Hematopoietic multipotent progenitor cell treated with erythropoietin and hydrocortisone succinate and interleukin-3 and kit ligand, for 15 days (in vitro differentiated cells): ENCODE measurements around the gene TOR1A.
A peak's percentile ranks its signal among the peaks of the same experiment; 100 is the strongest.
"Not testable (repeated sequence)": the region's sequence is repeated elsewhere in the genome, so short reads cannot be mapped to it uniquely, and the experiment has no call there.

ENCODE experiments used
- DNase-seq: peaks from one replicate; pipeline ENCODE4 v3.0.0-alpha.2; 2015; ENCODE audit warnings: low spot score

The TOR1A gene

DNA sequence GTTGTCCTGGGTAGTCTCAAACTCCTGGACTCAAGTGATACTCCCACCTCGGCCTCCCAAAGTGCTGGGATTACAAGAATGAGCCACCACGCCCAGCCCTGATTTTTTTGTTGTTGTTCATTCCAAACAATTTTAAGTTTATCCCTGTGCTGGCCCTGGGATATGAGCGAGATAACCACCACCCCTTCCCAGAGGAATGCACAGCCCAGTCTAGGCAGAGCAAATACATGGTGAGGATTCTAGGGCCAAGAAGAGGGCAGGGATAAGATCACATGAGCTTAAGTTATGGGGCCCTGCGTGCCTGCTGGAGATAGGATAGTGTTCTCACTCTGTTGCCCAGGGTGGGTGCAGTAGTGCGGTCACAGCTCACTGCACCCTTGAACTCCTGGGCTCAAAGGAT lies 42.0 kb downstream of the TOR1A start:
- no peak for DNase-seq

DNA sequence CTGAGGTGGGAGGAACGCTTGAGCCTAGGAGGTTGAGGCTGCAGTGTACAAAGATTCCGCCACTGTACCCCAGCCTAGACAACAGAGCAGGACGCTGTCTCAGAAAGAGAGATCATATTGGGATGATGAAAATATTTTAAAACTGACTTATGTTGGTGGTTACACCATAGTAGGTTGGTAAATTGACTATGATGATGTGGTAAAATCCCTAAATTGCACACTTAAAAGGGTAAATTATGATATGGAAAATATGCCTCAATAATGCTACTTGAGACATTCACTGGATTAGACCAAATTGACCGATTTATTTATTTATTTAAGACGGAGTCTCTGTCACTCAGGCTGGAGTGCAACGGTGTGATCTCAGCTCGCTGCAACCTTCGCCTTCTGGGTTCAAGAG lies 42.8 kb downstream of the TOR1A start:
- DNase-seq = no peak

DNA sequence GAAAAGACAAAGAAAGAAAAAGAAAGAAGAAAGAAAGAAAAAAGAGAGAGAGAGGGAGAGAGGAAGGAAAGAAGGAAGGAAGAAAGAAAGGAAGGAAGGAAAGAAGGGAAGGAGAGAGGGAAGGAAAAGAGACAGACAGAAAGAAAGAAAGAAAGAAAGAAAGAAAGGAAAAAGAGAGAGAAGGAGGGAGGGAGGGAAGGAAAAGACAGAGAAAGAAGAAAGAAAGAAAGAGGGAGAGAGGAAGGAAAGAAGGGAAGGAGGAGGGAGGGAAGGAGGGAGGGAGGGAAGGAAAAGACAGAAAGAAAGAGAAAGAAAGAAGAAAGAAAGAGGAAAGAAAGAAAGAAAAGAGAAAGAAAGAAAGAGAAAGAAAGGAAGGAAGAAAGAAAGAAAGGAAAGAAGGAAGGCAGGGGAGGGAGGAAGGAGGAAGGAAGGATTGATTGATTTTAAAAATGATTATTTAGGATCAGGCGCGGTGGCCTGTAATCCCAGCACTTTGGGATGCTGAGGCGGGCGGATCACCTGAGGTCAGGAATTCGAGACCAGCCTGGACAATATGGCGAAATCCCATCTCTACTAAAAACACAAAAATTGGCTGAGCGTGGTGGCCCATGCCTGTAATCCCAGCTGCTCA lies 44.3 kb downstream of the TOR1A start:
- DNase-seq = no peak

DNA sequence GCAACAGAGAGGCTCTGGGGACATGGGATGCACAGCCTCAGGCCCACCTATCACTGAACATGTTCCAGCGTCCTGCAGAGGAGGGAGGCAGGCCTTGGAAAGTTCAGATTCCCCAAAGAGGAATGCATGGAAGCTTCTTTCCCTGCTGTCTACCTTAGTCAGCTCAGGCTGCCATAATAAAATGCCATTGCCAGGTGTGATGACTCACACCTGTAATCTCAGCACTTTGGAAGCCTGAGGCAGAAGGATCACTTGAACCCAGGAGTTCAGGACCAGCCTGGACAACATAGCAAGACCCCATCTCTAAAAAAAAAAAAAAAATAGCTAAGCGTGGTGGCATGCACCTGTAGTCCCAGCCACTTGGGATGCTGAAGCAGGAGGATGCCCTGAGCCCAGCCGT lies 45.5 kb downstream of the TOR1A start:
- DNase-seq = no peak

DNA sequence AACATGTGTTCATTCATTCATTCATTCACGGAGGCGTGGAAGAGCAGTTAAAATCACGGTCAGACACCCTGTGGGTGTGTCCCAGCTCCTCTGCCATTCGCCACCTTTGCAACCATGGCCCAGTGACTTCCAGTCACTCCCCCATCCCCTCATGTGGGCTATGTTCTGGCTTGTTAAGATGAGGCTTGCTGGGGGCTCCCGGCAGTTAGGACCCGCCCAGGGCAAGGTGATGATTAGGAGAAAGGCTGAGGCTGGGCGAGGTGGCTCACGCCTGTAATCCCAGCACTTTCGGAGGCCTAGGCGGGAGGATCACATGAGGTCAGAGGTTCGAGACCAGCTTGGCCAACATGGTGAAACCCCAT lies 46.2 kb downstream of the TOR1A start:
- no peak for DNase-seq

DNA sequence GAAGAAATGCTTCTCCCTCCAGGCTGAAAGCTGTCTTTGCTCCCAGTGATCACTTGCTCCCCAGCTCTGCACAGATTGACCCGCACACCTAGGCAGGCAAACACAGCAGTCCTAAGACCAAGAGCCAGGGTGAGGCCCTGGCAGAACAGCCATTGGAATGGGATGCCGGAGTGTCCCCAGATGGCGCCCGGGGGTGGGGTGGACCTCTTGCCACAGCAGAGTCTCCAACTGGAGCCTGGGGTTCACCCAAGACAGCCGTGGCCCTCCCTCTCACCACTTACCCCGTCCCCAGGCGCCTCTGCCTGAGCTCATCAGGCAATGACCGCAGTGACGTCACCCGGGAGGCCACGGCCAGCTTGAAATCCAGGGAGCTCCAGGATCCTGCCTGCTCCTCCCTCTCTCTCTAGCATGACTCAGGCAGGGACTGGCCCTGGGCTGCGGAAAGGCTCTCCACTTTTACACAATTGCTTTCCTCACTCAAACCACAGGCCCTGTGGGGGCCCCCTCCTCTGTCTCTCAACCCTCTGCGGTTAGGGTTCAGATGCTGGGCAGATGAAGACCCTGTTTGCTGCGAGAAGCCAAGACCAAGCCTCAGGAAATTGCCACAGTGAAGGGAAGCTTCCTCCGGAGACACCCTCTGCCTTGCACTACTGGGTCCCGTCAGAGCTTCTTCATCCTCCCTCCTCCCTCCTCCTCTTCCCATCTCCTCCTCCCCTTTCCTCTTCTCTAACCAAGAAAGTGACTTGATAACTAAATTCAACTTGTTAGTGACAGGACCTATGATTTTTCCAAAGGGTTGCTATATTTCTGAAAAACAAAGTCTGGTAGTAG lies 46.8 kb downstream of the TOR1A start:
- DNase-seq = no peak

DNA sequence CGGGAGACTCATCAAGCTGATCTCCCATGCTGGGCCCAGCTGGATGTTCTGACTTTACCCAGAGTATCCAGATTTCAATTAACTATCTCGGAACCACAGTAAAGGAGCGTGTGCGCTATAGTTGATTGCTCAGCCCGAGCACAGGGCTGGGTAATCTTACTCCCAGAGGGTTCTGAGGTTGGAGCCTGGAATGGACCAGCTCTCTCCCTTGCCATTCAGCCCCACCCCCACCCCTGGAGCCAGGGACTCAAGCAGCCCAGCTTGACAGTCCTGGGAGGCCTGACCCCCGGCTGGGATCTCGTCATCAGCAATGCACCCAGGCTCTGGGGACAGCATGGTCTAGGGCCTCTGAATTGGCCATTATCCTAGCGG lies 47.4 kb downstream of the TOR1A start:
- DNase-seq = no peak

DNA sequence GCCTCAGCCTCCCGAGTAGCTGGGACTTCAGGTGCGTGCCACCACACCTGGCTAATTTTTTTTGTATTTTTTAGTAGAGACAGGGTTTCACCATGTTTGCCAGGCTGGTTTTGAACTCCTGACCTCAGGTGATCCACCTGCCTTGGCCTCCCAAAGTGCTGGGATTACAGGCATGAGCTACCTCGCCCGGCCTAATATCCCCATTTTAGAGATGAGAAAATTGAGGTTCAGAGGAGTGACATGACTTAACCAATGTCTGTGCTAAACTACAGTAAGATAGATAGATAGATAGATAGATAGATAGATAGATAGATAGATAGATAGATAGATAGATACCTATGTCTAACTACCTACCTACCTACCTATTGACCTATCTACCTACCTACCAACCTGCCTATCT lies 47.8 kb downstream of the TOR1A start:
- not testable (repeated sequence) for DNase-seq

DNA sequence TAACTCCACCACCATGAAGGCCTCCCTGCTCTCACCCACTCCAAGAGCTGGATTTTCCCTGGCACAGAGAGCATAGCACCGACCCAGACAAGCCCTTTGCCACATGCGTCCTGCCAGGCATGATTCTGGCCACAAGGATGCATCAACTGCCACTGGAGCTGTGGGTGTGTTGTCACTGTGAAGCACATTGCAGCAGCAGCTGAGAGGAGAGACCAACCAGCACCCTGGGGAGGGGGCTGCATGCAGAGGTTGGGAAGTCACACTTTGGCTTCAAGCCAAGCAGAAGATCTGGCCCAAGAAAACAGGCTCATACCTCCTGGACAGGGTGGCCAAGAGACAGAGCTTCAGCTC lies 48.5 kb downstream of the TOR1A start:
- no peak for DNase-seq

DNA sequence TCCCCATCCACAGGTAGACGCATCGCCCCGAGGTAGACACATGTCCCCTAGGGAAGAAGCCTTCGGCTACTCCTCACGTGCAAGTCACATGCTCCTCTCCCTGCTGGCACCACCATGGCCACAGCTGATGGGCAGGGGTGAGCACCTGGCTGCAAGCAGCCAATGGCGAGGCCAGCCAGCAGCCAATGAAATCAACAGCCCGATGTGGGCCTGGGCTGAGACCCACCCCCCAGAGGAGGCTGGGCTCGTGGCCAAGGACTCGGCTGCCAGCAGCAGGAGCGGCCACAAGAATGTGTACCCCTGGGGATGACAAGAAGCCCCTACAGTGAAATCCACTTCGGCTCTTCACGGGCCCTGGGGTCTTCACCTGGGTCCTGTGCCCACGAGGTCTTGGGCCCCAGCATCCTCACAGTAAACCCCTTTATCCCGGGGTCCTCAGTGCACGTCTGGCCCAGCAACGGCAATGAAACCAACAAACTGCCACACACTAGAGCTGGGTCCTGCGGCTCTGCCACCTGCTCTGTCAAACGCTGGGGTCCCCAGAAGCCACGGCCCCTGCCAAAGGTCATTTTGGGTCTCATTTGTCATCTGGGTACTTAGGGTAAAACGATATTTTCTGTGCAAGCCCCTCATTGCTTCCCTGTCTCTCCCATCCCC lies 49.0 kb downstream of the TOR1A start:
- DNase-seq = no peak

DNA sequence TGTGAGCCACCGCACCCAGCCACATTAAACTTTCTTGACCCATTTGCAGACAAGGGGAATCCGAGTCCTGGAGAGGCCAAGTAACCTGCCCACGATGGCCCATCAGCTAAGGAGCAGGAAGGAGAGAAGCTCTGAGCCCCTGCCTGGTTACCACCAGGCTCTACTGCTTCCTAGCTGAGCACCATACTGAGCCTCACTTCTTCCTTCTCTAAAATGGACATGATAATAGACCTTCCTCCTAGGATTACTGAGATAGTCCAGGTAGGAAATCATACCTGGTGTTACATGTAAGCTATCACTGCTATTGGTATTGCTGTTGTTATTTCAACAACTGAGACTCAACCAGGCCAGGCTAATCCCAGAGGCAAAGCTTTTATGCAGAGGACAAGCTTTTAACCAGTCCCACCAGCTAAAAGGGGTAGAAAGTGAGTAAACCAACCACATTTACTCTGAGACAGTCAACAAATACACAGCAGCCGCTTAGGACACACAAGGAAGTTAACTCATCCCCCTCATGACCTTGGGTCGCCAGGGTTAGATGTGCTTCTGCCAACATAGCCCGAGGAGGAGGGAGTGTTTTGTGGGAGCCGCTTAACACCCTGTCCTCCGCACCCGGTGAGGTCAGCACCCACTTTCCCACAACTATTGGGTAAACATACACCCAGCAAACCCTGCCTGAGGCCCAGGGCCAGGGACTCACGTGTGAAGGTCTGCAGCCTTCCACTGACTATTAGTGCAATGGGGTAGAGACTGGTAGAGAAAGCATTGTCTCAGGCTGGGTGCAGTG lies 50.5 kb downstream of the TOR1A start:
- no peak for DNase-seq

DNA sequence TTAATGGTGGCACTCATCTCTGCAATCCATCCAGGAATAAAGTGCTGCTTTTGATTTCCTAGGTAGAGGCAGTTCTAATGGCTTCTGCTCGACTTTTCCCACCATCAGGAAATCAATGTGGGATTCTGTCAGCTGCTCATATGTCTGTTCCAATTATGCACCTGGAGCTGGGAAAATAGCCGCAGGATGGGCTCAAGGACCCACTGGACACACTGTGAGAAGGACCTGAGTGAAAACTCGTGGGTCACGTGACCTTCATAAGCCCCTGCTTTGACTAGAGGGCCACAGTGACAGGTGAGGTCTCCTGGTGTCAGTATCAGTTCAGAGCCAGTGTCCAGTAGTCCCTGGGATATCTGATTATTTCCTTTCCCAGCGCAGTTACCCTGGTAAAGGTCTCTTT lies 53.2 kb downstream of the TOR1A start:
- DNase-seq = no peak

DNA sequence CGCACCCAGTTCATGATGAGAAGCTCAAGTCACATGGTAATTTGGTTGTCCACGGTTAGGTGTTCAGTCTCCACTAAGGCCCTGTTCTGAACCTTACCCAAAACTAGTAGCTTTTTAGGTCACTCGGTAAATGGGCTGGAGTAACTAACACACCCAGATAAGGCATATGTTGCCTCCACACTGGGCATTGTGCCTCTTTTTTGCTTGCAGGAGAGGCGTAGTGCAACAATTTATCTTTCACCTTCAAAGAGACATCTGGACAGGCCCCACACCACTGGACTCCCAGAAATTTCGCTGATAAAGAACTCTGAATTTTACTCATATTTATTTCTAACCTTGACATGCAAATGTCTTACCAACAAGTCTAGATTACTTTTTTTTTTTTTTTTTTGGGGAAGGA lies 54.3 kb downstream of the TOR1A start:
- peak; percentile 72 for DNase-seq

DNA sequence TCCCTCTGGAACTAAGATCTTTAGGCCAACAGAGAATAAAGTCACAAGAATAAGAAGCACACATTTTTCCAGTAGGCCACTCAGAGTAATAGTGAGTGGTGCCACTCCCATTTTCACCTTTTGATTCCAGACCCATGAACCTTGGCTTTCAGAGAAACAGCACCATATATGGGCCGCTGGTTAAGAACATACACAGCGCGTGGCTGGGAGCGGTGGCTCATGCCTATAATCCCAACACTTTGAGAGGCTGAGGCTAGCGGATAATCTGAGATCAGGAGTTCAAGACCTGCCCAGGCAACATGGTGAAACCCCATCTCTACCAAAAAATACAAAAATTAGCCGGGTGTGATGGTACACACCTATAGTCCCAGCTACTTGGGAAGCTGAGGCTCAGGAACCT lies 55.5 kb downstream of the TOR1A start:
- DNase-seq = no peak

DNA sequence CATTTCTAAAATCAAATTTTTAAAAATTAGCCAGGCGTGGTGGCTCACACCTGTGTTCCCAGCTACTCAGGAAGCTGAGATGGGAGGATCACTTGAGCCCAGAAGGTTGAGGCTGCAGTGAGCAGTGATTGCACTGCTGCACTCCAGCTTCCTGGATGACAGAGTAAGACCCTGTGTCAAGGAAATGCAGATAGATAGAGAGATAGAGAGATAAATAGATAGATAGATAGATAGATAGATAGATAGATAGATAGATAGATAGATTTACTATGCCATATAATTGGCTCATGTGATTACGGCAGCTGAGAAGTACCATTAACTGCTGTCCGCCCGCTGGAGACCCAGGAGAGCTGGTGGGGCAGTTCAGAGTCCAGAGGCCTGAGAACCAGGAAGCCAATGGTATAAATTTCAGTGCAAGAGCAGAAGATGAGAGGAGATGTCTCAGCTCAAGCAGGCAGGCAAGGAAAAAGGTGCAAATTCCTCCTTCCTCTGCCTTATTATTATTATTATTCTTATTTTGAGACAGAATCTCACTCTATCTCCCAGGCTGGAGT lies 58.1 kb downstream of the TOR1A start:
- DNase-seq = no peak

DNA sequence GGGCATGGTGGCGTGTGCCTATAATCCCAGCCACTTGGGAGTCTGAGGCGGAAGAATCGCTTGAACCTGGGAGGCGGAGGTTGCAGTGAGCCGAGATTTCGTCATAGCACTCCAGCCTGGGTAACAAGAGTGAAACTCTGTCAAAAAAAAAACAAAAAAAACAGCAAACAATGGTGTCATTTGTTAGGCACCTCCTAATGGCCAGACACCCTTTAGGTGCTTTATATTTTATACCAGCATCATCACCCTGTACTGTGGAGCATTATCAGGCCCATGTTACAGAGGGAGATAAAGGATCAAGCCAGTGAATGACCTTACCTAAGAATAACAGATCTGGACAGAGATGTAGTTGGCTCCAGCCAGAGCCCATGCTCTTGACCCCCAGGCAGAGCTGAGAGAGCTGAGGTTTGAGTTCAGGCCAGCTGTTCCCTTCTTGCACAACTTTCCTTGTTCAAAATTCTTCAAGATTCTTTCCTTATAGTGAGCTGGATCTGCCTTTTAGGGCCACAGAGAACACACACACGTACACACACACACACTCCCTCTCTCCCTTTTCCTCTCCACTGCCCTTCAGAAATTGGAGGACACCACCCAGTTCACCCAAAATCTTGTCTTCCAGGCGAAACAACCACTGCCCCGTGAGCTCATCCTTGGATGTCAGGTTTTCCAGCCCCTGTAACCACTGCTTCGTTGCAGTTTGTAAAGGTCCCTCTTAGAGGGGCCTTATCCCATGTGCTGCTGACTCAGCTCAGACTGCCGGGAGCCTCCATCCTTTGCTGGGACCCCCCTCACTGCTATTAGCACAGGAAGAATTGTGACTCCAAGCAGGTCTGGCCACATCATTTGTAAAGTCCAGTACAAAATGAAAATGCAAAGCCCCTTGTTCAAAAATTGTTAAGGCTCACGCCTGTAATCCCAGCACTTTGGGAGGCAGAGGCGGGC lies 60.7 kb downstream of the TOR1A start:
- no peak for DNase-seq
